ENCODE results near the gene ACTR1A.

DNA sequence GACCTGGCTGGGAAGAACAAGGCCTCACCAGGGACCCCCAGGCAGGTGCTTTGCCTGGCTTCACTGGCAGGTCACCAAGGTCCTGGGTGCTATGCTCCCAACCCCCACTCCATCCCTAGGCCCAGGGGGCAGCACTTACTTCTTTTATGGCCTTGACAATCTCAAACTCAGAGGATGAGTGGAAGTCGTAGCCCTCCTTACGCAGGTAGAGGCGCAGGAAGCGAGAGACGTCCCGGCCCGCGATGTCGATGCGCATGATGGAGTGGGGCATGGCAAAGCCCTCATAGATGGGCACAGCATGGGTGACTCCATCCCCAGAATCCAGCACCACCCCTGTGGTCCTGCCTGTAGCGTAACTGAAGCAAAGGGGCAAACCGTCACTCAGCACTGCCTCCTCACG lies 18.5 kb downstream of the ACTR1A start:
- TF ChIP-seq, protein P1, sequence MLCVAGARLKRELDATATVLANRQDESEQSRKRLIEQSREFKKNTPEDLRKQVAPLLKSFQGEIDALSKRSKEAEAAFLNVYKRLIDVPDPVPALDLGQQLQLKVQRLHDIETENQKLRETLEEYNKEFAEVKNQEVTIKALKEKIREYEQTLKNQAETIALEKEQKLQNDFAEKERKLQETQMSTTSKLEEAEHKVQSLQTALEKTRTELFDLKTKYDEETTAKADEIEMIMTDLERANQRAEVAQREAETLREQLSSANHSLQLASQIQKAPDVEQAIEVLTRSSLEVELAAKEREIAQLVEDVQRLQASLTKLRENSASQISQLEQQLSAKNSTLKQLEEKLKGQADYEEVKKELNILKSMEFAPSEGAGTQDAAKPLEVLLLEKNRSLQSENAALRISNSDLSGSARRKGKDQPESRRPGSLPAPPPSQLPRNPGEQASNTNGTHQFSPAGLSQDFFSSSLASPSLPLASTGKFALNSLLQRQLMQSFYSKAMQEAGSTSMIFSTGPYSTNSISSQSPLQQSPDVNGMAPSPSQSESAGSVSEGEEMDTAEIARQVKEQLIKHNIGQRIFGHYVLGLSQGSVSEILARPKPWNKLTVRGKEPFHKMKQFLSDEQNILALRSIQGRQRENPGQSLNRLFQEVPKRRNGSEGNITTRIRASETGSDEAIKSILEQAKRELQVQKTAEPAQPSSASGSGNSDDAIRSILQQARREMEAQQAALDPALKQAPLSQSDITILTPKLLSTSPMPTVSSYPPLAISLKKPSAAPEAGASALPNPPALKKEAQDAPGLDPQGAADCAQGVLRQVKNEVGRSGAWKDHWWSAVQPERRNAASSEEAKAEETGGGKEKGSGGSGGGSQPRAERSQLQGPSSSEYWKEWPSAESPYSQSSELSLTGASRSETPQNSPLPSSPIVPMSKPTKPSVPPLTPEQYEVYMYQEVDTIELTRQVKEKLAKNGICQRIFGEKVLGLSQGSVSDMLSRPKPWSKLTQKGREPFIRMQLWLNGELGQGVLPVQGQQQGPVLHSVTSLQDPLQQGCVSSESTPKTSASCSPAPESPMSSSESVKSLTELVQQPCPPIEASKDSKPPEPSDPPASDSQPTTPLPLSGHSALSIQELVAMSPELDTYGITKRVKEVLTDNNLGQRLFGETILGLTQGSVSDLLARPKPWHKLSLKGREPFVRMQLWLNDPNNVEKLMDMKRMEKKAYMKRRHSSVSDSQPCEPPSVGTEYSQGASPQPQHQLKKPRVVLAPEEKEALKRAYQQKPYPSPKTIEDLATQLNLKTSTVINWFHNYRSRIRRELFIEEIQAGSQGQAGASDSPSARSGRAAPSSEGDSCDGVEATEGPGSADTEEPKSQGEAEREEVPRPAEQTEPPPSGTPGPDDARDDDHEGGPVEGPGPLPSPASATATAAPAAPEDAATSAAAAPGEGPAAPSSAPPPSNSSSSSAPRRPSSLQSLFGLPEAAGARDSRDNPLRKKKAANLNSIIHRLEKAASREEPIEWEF (CRISPR knock-in tag; IDR thresholded peaks at IDR 0.05) = no peak
- TF ChIP-seq, protein P2, sequence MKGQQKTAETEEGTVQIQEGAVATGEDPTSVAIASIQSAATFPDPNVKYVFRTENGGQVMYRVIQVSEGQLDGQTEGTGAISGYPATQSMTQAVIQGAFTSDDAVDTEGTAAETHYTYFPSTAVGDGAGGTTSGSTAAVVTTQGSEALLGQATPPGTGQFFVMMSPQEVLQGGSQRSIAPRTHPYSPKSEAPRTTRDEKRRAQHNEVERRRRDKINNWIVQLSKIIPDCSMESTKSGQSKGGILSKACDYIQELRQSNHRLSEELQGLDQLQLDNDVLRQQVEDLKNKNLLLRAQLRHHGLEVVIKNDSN (CRISPR knock-in tag; IDR thresholded peaks at IDR 0.05) = no peak
- TF ChIP-seq EGR1 (conservative IDR thresholded peaks at IDR 0.05) (no peak), EZH2 (IDR thresholded peaks at IDR 0.05; ENCODE audit: borderline replicate concordance, low read depth, low read length) (no peak), ZNF584 (CRISPR knock-in tag; IDR thresholded peaks at IDR 0.05; ENCODE audit: low read depth) (no peak), POLR2H (tag; IDR thresholded peaks at IDR 0.05; ENCODE audit: low read depth) (no peak), ZNF354B (CRISPR knock-in tag; IDR thresholded peaks at IDR 0.05) (no peak)
